Activated CD4-positive, alpha-beta T cell treated with anti-CD3 and anti-CD28 coated beads, Interleukin-2, Interleukin-6, amounts not matched to agents 100 ng/mL and 50 ng/mL, durations not matched to agents 16 hours and 8 hours (primary cell): ENCODE results near the gene KCTD2.
"Not testable (repeated sequence)": the region's sequence is repeated elsewhere in the genome, so short reads cannot be mapped to it uniquely, and the experiment has no call there.

ENCODE experiments used
- DNase-seq: peaks from one replicate; pipeline ENCODE4 v3.0.0-alpha.2; 2020

KCTD2 gene, protein sequence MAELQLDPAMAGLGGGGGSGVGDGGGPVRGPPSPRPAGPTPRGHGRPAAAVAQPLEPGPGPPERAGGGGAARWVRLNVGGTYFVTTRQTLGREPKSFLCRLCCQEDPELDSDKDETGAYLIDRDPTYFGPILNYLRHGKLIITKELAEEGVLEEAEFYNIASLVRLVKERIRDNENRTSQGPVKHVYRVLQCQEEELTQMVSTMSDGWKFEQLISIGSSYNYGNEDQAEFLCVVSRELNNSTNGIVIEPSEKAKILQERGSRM

GRCh38 chr17:75046407-75047289 lies at the start of gene KCTD2, which contains the start of gene ATP5PD:
TSS of gene KCTD2 (plus strand) at chr17:75047225. CDS start at chr17:75047251, 26 bp downstream.
TSS of gene ATP5PD (minus strand) at chr17:75046969. CDS start at chr17:75042650, 4,319 bp downstream.
- peak; percentile 98 for DNase-seq

DNA sequence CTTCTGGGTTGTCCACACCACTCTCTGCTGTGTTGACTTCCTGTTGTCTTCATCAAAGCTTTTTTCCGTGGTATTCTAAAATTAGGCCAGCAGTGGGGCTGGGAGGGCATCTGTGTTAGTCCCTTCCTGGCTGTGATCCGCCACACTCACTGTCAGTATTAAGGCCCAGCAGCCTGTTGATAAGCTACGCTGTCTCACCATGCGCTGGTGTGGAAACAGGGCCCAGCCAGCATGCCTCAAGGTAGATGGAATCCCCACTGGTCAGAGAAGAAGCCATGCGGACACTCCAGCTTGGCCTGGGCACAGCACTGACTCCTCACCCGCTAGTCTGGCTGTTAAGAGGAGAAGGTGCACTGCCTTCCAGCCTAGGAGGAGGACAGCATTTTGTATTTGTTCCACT lies 48.2 kb upstream of the KCTD2 start:
- DNase-seq: no peak

DNA sequence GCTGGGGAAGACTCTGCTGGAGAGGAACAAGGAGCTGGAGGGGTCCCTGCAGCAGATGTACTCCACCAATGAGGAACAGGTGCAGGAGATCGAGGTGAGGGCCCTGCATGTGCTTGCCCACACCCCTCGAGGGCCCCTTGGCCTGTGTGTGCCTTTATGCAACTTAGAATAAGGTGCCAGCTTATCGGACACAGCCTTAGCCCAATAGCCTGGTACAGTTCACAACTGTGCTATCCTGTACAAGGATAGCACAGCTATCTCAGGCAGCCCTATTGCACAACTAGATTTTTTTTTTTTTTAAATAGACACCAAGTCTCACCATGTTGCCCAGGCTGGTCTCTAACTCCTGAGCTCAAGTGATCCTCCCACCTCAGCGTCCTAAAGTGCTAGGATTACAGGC lies 47.5 kb upstream of the KCTD2 start:
- DNase-seq: no peak

DNA sequence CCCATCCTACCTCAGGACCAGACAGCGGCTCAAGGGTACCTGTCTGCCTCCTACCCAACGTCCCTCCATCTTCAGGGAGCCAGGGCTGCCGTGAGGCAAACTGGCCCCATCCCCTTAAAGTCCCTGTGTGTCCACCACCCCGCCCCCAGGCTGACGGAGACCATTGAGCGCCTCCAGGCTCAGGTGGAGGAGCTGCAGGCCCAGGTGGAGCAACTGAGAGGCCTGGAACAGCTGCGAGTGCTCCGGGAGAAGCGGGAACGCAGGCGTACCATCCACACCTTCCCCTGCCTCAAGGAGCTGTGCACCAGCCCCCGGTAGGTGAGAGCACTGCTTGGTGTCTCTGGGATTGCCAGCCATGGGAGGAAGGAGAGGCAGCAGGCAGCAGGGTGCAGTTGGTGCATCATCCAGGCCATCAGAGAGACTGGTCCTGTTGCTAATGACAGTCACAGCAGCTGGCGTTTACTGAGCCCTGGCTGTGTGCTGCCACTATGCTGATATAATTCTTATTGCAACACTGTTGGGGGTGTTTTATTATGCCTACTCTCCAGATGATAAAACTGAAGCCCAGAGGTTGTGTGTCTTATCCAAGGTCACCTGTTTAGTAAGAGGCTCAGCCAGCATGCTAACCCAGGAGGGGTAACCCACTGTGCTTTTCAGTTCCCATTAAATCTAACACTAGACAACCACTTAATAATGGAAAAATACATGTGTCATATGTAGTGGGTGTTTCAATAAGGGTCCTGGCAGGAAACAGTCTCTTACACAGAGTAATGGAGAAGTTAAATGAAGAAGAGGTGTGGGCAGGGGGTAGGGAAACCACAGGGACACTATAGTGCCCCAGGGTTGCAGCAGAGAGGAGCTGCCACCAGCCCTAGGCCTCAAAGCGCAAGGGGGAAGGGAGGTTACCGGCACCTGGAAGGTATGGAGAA lies 44.8 kb upstream of the KCTD2 start:
- no peak for DNase-seq

DNA sequence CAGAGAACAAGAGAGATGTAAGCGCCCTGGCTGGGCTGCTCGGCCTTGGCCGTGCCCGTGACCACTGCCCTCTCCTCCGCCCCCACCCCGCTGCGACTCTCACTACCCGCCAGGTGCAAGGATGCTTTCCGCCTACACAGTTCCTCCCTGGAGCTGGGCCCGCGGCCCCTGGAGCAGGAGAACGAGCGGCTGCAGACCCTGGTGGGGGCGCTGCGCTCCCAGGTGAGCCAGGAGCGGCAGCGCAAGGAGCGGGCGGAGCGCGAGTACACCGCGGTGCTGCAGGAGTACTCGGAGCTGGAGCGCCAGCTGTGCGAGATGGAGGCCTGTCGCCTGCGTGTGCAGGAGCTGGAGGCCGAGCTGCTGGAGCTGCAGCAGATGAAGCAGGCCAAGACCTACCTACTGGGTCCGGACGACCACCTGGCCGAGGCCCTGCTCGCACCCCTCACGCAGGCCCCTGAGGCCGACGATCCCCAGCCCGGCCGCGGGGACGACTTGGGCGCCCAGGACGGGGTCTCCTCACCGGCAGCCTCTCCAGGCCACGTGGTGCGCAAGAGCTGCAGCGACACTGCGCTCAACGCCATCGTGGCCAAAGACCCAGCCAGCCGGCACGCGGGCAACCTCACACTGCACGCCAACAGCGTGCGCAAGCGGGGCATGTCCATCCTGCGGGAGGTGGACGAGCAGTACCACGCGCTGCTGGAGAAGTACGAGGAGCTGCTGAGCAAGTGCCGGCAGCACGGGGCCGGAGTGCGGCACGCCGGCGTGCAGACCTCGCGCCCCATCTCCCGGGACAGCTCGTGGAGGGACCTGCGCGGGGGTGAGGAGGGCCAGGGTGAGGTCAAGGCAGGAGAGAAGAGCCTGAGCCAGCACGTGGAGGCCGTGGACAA lies 43.7 kb upstream of the KCTD2 start:
- no peak for DNase-seq

DNA sequence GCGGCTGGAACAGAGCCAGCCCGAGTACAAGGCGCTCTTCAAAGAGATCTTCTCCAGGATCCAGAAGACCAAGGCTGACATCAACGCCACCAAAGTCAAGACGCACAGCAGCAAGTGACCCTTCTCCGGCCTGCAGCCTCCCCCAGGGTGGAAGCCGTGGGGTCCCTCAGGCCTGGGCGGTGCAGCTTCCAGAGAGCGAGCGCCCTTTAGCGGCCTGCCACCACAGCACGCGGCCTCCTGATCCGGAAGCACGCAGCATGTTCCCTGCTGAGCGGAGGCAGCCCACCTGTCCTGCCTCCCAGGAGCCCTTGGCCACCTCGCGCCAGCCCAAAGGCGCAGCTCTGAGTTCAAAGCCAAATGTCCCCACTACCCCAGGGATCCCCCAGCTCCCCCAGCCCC lies 43.1 kb upstream of the KCTD2 start:
- DNase-seq: no peak

- DNase-seq: no peak
These were observed 42.7 kb upstream of the KCTD2 start for GRCh38 chr17:75004371-75004770.

- DNase-seq: no peak
These were observed 41.7 kb upstream of the KCTD2 start for GRCh38 chr17:75005291-75005690.

DNA sequence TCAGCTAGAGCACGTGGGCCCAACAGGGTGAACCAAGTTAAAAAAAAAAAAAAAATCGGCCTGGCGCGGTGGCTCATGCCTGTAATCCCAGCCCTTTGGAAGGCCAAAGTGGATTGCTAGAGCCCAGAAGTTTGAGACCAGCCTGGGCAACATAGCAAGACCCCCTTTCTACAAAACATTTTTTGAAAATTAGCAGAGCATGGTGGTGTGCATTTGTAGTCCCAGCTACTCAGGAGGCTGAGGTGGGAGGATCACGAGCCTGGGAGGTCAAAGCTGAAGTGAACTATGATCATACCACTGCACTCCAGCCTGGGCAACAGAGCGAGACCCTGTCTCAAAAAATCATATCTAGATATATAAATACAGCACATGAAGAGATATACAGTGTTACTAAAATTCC lies 40.9 kb upstream of the KCTD2 start:
- DNase-seq: not testable (repeated sequence)

DNA sequence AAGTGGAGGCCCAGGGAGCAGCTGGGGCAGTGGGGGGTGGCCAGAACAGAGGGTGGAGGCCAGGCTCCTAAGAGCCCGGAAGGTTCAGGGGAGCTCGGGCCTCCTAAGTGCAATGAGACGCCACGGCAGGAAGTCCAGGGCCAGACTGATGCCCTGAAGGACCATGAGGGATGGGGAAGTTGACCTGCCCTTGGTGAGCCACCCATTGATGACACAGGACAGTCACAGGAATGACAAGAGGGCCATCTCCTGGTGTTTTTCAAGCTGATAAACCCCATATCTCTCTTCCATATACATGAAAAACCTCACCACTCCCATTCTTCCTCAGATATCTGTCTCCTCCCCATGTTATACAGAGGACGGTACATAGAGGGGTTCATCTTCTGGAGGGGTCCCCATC lies 40.4 kb upstream of the KCTD2 start:
- no peak for DNase-seq

- no peak for DNase-seq
These were observed 38.7 kb upstream of the KCTD2 start for GRCh38 chr17:75008373-75008772.

- no peak for DNase-seq
These were observed 37.8 kb upstream of the KCTD2 start for GRCh38 chr17:75009139-75009724.

GRCh38 chr17:75010683-75011400 lies 36.2 kb upstream of the KCTD2 start:
- DNase-seq: no peak

GRCh38 chr17:75011401-75012095 lies 35.5 kb upstream of the KCTD2 start:
- DNase-seq: no peak

DNA sequence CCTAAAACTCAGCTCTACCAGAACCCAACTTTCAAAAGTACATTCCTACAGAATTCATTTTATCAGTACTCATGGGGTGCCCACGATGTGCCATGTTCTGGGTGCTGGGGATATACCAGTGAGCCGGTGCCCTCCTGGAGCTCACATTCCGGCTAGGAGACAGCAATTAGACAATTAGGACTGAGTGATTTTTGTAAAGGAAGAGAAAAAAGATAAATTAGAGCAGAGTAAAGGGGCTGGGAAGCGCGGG lies 35.0 kb upstream of the KCTD2 start:
- no peak for DNase-seq

DNA sequence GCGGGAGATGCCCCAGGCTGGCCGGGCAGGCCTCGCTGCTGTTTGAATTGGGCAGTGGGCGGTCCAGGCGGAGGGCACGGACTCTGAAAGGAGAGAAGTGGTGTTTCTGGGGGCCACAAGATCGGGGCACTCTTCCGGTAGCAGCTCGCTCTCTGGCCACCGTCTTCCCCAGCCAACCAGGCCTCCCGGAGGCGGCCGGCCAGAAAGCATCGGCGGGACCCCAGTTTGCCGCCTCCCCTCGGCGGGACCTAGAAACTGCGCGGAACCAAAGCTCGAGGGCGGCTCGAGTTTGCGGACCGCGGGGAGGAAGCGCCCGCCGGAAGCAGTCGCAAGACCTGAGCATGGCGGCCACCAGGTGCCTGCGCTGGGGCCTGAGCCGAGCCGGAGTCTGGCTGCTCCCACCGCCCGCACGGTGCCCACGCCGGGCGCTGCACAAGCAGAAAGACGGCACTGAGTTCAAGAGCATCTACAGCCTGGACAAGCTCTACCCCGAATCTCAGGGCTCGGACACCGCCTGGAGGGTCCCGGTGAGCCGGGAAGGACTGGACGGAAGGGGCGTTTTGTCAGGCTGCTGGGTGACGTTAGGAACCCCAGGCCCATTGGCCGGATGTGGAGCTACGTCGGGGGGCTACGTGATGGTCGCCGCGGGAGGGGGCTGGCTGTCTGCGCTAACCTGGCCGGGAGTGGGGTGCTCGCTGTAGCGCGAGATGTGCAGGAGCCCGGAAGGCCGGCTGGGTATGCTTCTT lies 34.5 kb upstream of the KCTD2 start, which contains the start of gene MRPL58:
Gene MRPL58 (plus strand): TSS at position 325 of the 746 bp plus-strand sequence. CDS start 17 bp downstream, at position 342.
- DNase-seq: peak; percentile 91

GRCh38 chr17:75013092-75013559 lies 33.9 kb upstream of the KCTD2 start:
- DNase-seq: no peak

- no peak for DNase-seq
These were observed 27.9 kb upstream of the KCTD2 start for GRCh38 chr17:75019146-75019545.

- DNase-seq: no peak
These were observed 27.3 kb upstream of the KCTD2 start for GRCh38 chr17:75019710-75020109.
